Sciatic nerve (tissue), 2 donors: ENCODE measurements around the gene CUL9. TPM values are rescaled to one million over a fixed set of nuclear protein-coding genes. Genes with fewer than 3 reads are reported as not detected.

Source experiments
- ATAC-seq: fragments of 200-7000 bp; cut with Tn5 transposase; one replicate; pipeline ENCODE4 v1.9.1; 2020; ENCODE audit warnings: mild to moderate bottlenecking, moderate library complexity
- DNase-seq: peaks from one replicate; pipeline ENCODE4 v3.0.0-alpha.2; 2020; ENCODE audit warnings: low spot score
- intact Hi-C: fragments of 100-400 bp; cut with DNase I; formaldehyde crosslinking; loops from one replicate; pipeline ENCODE4 v1.14.2; 2022
- total RNA-seq: library from RNA; stranded (reverse); fragmentation: NEBNext Ultra II Directional; extraction: Animal tissue kit (Norgen Biotek cat#: 25700); gene quantifications from one replicate; pipeline ENCODE4 v1.2.1, GENCODE V29; 2021
- donor health status: DM: no; HTN: no; CAD: no.
- donor health status: DM: no; HTN: no; CAD: no.

The CUL9 gene
- total RNA-seq, 1 donor from 2014 or later = 42.9 TPM

DNA sequence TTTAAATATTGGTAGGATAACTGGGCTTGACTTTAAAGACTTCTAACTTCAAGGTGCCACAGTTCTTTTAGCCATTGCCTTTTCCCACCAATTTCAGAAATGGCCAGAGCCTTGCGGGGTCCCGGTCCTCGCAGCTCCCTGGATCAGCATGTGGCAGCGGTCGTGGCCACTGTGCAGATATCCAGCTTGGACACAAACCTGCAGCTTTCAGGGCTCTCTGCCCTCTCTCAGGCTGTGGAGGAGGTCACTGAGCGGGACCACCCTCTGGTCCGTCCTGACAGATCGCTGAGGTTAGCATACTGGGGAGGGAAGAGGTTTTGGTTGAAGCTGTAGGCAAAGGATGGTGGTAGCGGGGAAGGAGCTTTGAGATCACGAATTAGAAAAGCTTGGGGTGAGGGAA, 6.4 kb downstream of the CUL9 start:
- ATAC-seq = no peak
- DNase-seq = no peak
- intact Hi-C loops = no loop called here

DNA sequence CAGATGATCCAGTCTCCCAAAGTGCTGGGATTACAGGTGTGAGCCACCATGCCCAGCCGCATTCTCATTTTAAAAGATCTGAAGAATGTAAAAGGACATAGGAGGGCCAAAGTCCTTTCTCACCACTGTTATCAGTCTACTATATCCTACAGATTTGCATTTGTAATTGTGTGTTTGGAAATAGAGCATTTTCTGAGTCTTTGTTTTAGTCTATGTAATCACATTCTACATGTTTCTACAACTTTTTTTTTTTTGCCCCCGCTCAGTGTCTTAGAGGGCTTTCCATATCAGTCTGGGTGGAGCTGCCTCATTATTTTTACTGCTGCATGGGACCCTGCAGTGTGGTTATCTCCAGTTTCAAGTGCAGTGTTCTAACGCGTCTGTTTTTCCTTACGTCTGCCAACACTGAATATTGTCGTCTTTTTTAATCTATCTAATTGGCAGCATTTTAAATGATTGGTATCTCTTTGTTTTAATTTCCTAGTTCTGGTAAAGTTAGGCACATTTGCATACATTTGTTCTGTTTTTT, 7.8 kb downstream of the CUL9 start:
- ATAC-seq = no peak
- DNase-seq = no peak
- intact Hi-C loops = no loop called here

DNA sequence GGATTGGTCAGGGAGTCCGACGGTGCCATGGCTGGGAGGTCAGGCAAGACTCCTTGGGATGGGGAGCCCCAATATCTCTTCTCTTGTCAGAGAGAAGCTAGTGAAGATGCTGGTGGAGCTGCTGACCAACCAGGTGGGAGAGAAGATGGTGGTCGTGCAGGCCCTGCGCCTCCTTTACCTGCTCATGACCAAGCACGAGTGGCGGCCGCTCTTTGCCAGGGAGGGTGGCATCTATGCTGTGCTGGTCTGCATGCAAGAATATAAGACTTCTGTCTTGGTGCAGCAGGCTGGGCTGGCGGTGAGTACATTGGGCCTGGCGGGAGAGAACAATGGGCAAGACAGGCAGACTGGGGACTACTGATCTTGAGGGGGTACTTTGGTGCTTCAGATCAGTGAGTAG, 10.9 kb downstream of the CUL9 start:
- intact Hi-C loops = no loop called here
- ATAC-seq (no peak), DNase-seq (no peak)

DNA sequence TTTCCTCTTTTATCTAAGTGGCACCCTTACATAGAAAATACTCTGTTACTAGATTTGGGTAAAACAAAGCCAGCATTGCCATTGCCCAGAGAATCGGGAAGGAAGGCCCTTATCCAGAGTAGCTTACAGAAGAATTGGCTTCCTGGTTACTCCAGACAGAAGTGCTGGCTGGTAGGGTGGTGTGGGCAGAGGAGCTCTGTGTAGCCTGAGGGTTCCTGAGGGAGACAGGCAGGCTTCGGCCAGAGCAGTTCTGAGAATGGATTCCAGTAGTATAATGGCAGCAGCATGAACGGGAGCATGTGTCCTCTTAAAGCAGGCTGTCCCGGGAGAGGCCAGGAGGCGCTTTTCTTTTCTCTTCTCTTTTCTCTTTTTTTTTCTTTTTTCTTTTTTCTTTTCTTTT, 11.9 kb downstream of the CUL9 start:
- ATAC-seq = no peak
- intact Hi-C loops = no loop called here
- DNase-seq = no peak

DNA sequence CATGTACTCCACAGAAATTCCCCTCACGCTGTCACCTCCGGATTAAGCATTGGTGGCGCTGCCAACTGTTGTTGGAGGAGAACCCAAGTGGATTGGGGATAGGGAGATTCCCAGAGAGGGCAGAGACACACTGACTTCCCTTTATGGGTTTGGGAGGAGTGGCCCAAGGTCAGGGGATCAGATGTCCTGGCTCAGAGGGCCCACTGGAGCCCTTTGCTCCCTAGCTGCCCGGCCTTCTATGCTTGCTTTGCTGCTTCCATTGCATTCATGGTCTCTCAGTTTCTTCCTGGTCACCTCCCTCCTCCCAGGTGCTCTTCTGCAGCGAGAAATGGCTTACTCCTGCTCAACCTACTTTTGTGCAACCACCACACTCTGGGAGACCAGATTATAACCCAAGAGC, 14.3 kb downstream of the CUL9 start:
- DNase-seq (no peak), ATAC-seq (no peak)
- intact Hi-C loops = no loop called here

DNA sequence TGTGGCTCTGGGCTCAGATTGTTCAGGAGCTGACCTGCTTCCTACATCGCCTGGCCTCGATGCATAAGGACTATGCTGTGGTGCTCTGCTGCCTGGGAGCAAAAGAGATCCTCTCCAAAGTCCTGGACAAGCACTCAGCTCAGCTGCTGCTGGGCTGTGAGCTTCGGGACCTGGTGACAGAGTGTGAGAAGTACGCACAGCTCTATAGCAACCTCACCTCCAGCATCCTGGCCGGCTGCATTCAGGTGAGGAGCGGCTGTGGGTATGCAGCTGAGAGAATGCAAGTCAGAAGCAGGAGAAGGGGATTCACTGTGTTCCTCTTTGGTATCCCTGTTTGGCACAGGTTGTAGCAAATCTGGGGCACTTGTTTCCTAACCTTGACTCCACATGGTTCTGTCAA, 17.9 kb downstream of the CUL9 start:
- ATAC-seq (no peak), DNase-seq (no peak)
- intact Hi-C loops = no loop called here

DNA sequence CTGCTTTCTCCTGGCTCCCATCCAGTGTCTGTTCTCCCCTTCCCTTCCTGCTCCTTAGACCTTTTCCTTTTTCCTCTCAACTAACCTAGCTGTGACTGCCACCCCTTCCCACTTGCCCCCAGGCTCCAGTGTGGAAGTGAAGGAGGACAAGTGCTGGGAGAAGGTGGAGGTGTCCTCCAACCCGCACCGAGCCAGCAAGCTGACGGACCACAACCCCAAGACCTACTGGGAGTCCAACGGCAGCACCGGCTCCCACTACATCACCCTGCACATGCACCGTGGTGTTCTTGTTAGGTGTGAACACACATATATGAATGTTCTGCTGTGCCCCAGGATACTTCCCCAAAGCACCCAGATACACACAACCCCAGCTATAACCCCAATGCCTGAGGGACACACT, 18.5 kb downstream of the CUL9 start:
- DNase-seq (no peak), ATAC-seq (no peak)
- intact Hi-C loops = no loop called here

DNA sequence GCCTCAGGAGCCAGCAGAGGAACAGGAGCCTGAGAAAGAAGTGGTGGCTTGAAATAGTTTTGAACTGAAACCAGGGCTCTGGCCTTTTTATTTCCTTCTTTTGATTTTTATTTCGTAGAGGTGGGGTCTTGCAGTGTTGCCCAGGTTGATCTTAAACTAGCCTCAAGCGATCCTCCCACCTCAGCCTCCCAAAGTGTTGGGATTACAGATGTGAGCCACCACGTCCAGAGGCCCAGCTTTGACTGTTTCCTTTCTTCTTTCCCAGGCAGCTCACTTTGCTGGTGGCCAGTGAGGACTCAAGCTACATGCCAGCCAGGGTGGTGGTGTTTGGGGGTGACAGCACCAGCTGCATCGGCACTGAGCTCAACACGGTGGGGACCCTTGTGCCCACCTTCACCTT, 20.5 kb downstream of the CUL9 start:
- no peak for DNase-seq
- intact Hi-C loops = no loop called here
- no peak for ATAC-seq

DNA sequence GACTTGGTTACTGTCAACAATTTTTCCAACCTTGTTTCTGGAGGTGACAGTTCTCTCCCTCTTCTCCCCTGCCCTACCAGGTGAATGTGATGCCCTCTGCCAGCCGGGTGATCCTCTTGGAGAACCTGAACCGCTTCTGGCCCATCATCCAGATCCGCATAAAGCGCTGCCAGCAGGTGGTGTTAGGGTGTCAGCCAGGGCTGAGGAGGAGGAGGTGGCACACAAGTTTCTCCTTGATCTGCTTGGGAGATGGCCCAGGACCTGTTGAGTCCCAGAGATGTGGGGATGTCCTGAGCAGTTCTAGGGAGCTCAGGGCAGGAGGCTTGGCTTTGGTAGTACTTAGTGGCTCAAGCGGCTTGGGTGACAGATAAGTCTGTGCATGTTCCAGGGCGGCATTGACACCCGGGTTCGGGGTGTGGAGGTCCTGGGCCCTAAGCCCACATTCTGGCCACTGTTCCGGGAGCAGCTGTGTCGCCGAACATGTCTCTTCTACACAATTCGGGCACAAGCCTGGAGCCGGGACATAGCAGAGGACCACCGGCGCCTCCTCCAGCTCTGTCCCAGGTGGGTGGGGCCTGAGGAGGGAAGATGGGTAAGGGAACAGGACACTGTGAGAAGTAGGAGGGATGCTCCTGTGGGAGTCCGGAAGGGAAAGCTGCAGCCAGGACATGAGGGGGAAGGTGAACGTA, 21.2 kb downstream of the CUL9 start:
- intact Hi-C loops = no loop called here
- no peak for ATAC-seq
- DNase-seq = no peak

DNA sequence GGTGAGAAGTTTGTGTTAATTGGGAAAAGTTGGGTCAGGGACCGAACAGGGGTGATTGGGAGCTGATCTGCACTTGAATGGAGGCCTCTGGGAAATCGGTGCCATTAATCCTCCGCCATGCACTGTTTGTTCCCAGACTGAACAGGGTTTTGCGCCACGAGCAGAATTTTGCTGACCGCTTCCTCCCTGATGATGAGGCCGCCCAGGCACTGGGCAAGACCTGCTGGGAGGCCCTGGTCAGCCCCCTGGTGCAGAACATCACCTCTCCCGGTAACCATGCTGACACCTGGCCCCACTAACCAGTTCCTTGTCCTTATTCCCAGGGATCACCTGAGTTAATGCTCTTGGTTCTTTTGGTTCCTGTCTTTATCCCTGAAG, 21.7 kb downstream of the CUL9 start:
- no peak for ATAC-seq
- no peak for DNase-seq

DNA sequence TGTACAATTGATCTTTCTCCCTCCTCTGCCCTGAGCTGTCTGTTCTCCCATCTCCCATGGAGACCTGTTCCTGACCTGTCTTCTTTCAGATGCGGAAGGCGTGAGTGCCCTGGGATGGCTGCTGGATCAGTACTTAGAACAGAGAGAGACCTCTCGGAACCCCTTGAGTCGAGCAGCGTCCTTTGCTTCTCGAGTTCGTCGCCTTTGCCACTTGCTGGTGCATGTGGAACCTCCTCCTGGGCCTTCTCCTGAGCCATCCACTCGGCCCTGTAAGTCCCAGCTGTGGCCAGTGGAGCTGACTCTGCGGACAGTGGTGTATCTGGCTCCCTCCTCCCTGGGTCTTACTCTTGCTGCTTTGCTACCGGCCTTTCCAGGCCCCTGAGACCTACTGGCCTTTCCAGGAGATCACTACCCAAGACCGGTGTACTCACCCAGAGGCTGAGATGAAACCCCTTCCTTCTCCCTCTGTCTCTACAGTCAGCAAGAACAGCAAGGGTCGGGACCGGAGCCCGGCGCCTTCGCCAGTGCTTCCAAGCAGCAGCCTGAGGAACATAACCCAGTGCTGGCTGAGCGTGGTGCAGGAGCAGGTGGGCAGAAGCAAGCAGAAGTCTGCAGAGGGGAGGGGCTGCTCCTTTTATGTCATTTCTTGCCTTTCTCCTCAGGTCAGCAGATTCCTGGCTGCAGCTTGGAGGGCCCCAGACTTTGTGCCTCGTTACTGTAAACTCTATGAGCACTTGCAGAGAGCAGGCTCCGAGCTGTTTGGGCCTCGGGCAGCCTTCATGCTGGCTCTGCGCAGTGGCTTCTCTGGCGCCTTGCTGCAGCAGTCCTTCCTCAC, 22.5 kb downstream of the CUL9 start:
- ATAC-seq (no peak), DNase-seq (no peak)
- intact Hi-C loops = no loop called here

More for the DNA sequence above, 21.7 kb downstream of the CUL9 start:
- intact Hi-C loops = no loop called here

DNA sequence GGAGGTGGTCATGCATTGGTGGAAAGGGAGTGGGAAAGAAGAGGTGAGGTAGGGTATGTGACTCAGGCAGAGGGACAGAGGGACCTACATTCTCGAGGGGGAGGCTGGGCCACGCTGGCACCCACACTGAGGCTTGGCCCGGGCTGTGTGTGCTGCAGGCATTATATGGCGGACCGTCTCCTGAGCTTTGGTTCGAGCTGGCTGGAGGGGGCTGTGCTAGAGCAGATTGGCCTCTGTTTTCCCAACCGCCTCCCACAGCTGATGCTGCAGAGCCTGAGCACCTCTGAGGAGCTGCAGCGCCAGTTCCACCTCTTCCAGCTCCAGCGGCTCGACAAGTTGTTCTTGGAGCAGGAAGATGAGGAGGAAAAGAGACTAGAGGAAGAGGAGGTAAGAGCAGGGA, 23.9 kb downstream of the CUL9 start:
- intact Hi-C loops = no loop called here
- DNase-seq (no peak), ATAC-seq (no peak)

DNA sequence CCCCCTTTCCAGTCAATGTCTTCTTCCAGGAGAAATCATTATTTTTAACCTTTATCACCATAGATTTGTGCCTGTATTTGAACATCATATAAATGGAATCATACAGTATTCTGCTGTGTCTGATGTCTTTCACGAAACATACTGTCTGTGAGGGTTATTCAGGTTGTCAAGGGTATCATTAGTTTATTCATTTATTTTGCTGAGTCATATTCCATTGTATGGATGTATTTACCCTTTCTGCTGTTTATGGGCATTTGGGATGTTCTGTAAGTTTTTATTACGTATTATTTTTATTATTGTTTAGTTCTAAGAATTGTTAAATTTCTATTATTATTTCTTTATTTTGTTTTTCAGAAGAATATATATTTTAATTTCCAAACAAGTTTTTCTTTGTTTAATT, 25.3 kb downstream of the CUL9 start:
- intact Hi-C loops = no loop called here
- ATAC-seq = no peak

DNA sequence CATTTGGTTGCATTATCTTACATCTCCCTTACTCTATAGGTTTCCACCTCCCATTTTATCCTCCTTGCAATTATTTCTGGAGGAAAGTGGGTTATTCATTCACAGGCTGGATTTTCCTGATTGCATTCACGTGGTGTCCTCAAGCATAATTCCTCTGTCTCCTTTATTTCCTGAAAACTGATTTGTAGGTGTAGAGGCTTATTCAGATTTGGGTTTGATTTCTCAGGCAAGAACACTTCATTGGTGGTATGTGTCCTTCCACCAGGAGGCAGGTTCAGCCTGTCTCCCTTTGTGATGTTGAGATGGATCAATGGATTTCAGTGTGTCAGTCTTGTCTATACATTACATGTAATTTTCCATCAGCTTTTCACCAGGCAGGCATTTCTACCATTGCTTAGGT, 30.0 kb downstream of the CUL9 start:
- no peak for ATAC-seq
- DNase-seq = no peak
- intact Hi-C loops = no loop called here

More for the DNA sequence above, 25.3 kb downstream of the CUL9 start:
- no peak for DNase-seq

DNA sequence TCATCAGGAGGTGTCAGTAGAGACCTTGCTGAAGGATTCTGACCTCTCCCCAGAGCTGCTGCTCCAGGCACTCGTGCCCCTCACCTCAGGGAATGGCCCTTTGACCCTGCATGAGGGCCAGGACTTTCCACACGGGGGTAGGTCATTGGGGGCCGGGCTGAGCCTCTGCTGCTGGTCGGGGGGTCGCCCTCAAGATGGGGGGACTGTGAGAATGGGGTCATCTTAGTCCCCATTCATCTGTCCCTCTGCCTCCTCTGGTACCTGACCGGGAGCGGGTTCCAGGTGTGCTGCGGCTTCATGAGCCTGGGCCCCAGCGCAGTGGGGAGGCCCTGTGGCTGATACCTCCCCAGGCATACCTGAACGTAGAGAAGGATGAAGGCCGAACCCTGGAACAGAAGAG, 31.4 kb downstream of the CUL9 start:
- ATAC-seq (no peak), DNase-seq (no peak)
- intact Hi-C loops = no loop called here

DNA sequence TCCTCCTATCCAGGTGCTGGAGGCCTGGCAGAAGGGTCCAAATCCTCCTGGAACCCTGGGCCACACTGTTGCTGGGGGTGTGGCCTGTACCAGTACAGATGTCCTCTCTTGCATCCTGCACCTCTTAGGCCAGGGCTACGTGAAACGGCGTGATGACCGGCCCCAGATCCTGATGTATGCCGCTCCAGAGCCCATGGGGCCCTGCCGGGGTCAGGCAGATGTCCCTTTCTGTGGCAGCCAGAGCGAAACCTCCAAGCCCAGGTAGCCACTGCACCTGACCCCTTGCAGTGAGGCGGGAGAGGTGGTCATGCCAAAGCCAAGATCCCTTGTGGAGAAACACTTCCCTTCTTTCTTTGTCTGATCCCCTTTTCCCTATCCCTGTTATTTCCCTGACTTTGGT, 33.1 kb downstream of the CUL9 start:
- ATAC-seq (no peak), DNase-seq (no peak)
- intact Hi-C loops = no loop called here

DNA sequence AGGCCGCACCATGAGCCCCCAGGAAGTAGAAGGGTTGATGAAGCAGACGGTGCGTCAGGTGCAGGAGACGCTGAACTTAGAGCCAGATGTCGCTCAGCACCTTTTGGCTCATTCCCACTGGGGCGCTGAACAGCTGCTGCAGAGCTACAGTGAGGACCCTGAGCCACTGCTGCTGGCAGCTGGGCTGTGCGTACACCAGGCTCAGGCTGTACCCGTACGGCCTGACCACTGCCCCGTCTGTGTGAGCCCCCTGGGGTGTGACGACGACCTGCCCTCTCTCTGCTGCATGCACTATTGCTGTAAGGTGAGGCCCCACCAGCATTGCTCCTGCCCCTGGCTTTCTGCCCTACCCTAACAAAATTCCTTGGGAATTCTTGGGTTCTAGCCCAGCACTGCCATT, 34.2 kb downstream of the CUL9 start:
- no peak for DNase-seq
- intact Hi-C loops = no loop called here
- ATAC-seq = no peak

DNA sequence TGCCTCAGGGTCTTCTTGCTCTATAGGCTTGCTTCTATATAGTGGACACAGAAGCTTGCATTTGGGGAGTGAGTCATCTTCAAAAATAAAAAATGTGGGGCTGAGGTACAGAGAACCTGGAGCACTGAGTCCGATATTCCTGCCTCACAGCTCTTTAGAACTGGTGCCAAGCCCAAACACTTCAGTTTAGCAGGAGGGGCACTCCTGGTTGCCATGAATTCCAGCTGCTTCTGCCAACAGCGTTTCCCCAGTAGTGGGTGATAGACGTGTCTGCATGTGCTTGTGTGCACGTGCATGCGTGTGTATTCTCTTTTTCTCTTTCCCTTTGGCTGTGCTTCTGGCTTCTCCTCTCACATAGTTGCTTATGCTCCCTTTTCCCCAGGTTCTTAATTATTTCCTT, 35.4 kb downstream of the CUL9 start:
- no peak for ATAC-seq

DNA sequence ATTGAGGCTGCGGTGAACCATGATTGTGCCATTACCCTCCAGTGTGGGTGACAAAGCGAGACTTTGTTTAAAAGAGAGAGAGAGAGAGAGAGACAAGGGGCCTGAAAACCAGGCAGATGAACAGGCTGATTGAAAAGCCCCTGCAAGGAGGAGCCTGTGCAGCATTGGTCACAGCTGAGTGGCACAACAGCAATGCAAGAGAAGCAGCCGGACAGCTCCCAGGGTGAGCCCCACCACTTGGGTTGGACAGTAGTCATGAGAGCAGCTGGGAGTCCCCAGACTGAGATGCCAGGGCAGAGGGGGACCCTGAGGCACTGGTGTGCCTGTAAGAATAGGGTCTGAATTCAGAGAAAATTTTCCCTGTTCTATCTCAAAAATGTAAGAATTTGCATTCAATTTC, 37.1 kb downstream of the CUL9 start:
- intact Hi-C loops = no loop called here
- DNase-seq (no peak), ATAC-seq (no peak)

More for the DNA sequence above, 35.4 kb downstream of the CUL9 start:
- DNase-seq = no peak
- intact Hi-C loops = no loop called here

DNA sequence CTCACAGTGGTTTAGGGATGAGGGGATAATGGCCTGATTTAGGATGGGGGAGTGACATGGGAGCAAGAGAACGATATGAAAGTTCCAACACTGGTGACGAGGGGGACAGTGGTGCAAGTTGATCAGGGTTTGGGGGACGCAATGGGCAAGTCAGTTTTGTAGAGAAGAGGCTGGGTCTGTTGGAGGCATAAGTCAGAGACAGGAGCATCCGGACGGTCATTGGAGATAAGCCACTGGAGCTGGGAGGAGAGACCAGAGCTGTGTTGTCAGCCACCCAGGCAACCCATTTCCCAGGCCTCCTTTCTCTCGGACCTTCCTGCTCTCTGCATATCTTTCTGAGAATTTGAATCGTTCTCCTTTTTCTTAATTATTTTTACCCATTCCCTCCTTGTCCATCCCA, 37.8 kb downstream of the CUL9 start:
- no peak for DNase-seq
- intact Hi-C loops = no loop called here
- ATAC-seq = no peak
